HG03039 (cell line): ENCODE data around the gene PDE4D.

Experiments used
- ATAC-seq: cut with Tn5 transposase; IDR thresholded peaks from one replicate; pipeline ENCODE4 v1.9.1; 2021; ENCODE audit warnings: mild to moderate bottlenecking, moderate library complexity; ENCODE audit not compliant: unreplicated experiment

PDE4D gene

DNA sequence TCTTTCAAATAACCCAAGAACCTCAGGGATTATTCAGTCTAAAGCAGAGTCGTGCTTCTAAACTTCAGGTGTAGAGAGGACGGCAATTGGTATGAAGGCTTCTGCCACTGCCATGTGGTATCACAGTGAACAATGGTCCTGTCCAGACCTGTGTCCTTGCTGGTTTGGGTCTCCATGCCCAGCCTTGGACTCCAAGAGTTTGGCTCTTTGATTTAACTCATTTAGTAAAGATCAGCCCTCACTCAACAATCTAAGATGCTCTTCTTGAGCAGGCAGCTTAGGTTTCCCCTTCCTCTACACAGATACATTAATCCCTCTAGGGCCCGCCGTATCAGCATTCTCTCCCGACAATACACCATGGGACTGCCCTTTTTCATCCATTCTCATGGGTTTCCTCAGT lies 792.7 kb downstream of the PDE4D start:
- ATAC-seq: no peak

DNA sequence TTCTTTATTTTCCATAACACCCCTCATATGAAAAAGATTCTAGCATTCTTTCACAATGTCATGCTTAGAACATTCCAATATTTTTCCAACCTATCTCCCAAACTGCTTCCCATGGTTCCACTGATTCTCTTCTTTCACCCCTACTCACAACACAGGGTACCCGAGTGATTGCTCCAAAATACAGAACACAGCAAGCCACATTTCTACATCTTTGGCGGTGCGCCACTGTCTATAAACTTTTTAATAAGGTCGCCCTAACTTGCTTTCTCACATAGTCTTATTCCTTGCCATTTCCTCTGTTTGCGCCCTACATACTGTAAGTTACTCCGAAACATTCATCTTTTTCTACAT lies 793.6 kb downstream of the PDE4D start:
- ATAC-seq: no peak

DNA sequence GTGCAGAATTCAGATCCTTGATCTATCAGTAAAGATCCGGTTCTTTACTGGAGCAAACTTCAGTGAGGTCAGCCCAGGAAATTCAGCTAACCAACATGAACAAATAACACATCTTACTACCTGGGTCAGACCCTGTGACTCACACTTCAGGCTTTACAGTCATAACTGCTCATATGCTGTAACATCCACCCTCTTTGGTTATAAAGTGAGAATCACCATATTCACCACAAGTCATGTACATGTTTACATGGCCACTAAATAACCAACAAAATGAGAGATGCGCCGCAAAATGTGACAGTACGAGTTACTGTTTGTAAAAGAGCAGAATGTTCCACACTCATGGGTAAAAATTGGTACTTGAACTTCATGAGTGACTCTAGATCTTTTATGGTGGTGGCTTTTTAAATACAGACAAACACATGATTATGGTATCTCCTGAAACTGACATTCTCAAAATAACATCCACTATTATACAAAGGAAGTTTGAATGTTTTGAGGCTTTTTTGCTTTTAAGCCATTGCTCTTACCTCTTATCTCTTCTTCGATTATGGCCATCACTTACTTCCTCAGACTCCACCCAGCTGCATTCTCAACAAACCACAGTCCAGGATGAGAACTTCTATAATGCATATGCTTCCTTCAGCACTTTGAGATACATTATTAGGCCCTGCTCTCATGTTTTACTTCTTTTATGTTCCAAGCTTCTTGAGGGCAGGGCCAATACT lies 794.1 kb downstream of the PDE4D start:
- ATAC-seq: peak; percentile 78

DNA sequence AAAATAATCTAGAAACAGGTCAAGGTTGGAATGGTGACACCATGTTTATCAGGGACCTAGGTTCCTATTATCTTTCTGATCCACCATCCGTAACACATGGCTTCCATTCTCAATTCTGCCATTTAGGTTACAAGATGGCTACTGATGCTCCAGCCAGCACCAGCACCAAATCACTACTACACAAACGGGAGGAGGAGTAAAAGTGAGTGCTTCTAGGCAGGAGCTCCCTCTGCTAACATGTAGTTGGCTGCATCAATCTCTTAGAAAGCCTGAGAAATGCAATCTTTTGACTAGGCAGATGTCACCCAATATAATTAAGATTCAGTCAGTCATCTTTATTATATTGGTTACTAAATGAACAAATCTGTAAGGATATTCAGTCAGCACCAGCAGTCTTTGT lies 794.8 kb downstream of the PDE4D start:
- ATAC-seq: no peak

DNA sequence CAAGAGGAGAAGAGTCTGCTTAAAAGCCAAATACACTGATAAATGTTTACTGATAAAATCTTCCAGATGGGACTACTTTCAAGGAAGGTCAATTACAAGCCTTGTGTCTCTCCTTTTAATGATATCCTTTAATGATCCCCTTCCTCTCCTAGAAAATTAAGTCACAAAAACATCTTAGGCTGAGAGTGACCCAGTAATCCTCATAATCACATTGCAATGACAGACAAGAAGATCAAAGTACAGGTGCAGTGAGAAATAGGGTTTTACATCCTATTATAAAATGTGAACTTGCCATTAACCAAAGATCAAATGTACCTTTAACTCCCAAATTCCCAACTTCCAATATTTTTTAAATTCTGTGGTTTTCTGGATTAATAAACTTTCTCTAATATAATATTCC lies 795.8 kb downstream of the PDE4D start:
- ATAC-seq: no peak

DNA sequence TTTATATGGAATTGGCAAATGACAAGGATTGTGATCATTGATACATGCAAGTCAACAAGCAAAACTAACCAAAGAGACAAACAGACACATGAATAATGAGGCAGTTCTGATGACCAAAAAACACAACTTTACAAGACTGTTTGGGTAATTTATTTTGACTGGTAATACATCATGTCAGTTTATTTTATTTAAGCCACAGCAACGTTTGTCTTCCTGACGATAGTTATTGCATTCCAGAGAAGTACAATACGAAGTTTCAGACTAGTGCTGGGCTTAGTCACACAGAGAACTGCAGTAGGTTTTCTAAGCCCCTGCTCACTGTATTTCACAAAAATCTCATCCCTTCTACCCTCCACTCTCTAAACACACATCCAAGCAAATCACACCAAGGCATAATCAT lies 796.4 kb downstream of the PDE4D start:
- ATAC-seq: no peak

DNA sequence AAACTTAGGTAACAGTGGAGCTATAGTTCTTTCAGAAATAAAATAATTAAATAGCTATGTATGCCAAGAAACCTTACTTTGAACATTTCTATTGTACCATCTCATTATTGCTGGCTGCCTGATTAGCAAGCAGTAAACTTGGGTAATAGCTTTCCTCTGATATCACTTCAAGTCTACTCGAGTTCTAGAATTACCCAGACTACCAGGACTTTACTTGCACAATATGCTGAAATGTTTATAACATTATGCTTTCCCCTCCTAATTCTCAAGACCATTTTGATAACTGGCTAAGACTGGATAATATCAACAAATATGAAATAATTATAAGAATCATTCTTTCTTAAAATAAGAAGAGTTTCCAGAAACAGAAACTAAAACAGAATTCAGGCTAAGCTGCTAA lies 798.0 kb downstream of the PDE4D start:
- ATAC-seq: no peak

DNA sequence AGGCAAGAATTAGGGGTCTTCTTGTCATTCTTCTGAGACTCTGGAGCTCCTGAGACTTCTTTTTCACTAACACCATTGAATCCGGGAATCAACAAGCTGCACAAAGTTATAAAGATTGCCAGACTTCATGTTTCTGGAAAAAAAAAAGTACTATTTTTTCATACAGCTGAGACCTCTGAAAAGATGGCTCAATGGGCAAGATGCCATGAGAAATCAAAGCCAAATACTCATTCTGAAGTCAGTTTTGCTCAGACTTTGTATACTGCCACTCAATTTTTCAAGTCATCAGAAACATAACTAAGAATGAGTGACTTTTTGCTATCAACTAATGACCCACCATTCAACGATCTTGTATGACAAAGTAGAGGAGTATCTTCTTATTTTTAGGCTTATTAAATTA lies 798.7 kb downstream of the PDE4D start:
- ATAC-seq: no peak

DNA sequence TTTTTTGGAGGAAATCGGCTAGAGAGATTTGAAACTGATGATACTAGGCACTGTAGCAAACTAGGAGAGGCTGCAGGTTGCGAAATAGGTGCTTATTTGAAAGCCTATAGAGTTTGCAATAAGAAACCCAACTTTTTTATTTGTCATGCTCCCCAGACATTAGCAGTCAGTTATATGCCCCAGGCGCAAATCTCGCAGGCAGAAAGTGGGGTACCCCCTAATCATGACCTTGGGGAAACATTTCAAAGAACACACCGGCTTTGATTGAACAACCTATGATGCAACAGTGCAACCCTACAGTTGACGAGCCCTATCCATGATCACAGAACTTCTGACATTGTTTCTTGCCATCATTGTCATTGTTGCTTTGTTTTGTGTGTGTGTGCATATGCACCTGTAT lies 800.2 kb downstream of the PDE4D start:
- ATAC-seq: no peak

DNA sequence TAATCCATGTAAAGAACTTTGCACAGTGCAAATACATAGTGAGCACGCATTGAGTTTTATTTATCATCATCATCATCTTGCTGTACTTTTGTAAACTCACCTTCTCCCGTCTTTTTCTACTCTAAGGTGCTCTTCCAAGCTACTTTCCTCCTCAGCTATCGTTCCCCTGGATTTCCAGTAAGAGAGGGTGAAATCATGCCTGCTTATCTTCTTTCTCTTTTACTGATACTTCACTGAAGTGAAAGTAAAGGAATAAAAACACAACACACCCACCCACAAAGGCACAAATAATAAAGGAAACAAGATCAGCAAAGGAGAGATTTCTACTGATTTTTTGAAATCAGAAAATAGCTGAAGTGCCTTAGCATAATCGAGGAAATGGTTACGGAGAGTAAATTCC lies 800.8 kb downstream of the PDE4D start:
- ATAC-seq: no peak

DNA sequence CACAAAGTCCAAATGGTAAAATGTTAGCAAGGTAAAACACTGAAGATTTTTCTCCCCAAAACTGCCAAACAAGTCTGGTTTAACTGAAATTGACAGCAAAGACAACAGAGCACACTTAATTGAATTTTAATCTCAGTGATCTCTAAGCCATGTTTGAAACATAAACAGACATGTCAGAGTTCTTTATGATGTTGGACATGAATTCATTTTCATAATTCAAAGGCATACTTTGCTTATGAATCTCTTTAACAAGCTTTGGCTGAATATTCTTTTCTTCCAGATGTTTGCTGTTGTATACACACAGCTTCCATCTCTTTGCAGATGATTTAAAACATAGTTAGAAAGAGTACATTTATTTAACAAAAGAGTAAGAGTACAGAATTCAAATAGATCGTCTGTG lies 801.6 kb downstream of the PDE4D start:
- no peak for ATAC-seq

DNA sequence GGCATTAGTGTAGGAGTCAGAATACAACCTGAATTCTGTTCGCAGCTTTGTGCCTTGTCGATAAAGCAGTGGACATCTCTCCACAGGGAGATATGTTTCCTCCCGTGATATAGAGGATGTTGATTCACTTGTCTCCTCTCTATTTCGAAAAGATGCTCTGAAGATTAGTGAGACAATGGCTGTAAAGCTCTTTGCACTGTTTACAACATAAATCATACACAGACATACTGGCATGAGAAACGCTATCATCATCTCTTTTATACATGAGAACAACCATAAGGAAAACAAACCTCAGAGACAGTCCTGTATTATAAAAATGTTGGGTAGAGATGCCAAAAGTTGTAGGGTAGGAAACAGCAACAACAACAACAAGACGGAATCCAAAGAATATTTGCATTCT lies 803.2 kb downstream of the PDE4D start:
- ATAC-seq: no peak

DNA sequence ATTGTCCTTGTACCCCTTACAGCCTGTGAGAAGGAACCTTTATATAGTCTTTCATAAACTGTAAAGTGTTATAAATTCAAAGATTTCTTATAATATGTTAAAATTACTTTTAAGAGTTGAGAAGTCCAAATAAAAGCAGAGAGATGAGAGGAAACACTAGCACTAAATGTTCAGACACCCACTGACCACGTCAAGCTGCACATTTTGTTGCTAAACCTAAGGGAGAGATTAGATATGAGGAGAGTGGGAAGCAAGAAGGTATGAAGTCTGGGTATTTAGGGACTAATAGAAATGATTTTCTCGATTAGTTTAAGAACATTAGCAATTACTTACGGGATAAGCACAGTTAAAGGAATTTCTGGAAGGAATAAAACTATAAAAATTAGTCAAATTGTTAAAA lies 803.8 kb downstream of the PDE4D start:
- no peak for ATAC-seq

DNA sequence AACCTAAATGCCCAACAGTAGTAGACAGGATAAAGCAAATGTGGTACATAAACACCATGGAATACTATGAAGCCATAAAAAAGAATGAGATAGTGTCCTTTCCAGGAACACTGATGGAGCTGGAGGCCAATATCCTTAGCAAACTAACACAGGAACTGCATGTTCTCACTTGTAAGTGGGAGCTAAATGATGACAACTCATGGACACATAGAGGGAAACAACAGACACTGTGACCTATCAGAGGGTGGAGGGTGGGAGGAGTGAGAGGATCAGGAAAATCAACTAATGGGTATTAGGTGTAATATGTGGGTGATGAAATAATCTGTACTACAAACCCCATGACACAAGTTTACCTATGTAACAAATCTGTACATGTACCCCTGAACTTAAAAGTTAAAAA lies 805.0 kb downstream of the PDE4D start:
- ATAC-seq: no peak

DNA sequence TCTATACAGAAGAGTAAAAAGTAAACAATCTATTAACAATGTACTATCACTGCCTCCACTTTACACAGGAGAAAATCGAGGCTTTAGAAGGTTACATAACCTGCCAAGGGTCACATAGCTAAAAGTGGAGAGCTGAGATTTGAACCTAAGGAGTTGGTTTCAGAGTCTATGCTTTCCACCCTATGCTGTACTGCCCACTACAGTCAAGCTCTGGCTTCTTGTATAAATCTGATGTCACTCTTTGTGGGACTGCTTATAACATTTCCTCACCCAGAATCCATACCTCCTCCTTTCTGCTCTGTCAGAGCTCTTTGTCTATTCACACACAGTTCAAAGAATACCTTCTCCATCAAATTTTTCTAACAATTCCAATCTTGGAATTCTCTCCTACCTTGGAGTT lies 807.5 kb downstream of the PDE4D start:
- no peak for ATAC-seq

DNA sequence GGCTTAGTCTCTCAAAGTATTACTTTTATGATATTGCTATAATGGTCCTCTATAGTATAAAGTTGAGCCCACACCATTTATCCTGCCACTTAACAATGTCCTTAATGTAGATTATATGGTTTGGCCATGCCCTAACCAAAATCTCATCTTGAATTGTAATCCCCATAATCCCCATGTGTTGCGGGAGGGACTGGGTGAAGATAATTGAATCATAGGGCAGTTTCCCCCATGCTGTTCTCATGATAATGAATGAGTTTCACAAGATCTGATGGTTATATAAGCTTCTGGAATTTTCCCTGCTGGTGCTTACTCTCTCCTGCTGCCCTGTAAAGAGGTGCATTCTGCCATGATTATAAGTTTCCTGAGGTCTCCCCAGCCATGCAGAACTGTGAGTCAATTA lies 811.8 kb downstream of the PDE4D start:
- no peak for ATAC-seq

DNA sequence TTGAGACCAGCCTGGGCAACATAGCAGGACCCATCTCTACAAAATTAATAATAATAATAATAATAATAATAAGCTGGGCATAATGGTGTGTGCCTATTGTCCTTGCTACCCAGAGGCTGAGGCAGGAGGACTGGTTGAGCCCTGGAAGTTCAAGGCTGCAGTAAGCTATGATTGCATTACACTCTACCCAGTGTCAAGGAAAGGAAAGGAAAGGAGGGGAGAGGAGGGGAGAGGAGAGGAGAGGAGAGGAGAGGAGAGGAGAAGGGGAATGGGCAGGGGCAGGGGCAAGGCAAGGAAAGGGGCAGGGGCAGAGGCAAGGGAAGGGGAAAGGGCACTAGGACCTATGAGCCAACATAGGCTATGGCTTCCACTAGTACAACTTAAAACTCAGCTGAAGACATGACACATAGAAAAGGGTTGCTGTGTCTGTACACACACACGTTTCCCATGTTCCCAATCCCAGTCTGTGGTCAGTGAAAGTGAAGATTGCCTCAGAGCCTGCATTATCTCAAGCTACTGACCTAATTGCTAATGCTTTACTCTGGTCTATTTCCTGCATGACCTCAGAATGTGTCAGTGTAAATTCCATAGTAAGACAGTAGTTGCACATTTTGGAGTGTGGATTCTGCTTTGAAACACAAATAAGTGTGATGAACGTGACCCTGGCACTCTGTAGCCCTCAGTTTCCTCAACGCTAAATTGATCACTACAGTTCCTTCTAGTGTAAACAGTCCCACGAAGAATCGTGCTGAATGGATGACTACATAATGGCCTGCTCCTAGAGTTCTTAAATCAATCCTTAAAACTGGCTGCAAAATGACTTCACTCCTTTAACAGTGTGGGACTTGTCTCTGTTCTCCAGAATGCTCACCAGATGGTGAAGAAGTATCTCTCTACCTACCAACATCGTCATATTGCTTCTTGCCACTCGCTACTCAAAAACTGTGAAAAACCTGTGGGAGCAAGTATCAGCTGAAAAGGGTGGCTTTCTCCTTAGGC lies 813.6 kb downstream of the PDE4D start:
- no peak for ATAC-seq

DNA sequence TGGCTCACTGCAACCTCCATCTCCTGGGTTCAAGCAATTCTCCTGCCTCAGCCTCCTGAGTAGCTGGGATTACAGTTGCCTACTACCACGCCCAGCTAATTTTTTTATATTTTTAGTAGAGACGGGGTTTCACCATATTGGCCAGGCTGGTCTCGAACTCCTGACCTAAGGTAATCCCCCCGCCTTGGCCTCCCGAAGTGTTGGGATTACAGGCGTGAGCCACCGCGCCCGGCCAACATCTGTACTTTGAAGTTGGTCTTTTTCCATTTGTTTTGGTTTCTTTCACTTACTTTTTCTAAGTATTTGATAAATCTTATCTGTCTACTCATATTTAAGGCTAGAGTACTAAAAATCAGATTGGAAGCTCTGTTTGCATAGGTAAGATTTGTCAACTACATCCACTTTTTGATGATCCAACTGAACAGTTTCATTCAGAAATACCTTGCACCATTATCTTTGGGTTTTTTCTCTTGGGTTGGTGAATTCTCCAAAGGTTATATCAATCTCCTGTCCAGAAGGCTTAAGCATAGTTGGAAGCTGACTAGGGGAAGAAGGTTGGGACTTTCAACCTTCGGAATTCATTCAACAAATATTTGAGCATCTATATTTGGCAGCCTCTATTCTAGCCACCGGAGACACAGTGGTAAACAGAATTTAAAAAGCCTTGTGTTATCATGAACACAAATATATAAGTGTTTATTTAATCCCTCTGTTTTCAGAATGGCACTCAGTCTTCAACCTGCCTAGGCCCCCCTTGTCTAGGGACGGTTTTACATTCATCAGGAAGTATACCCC lies 821.6 kb downstream of the PDE4D start:
- no peak for ATAC-seq

DNA sequence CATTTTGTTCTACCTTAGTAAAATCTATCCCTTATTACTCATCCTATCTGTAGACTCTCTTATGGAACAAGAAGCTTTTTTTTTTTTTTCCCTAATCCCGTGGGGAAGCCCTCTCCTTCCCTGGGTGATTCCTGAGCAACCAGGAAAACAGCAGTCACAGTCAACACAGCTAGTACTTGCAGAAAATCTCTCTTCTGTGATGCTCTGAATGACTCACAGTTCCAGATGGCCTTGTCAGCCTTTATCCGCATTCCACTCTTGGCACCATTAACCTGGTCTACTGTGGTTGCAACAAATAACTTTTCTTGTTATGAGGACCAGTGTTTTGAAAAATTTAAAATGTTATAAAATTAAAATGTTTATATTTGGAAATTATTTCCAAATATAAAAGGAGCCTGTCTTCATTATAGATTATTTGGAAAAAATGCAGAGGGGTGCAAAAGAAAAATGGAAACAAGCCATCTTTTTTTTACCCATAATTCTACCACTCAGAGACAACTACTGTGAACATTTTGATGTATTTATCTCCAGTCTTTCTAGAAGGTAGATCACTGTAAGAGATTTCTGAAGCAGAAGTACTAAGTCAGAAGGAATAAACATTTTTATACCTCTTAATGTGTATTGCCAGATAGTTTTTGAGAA lies 824.0 kb downstream of the PDE4D start:
- no peak for ATAC-seq

DNA sequence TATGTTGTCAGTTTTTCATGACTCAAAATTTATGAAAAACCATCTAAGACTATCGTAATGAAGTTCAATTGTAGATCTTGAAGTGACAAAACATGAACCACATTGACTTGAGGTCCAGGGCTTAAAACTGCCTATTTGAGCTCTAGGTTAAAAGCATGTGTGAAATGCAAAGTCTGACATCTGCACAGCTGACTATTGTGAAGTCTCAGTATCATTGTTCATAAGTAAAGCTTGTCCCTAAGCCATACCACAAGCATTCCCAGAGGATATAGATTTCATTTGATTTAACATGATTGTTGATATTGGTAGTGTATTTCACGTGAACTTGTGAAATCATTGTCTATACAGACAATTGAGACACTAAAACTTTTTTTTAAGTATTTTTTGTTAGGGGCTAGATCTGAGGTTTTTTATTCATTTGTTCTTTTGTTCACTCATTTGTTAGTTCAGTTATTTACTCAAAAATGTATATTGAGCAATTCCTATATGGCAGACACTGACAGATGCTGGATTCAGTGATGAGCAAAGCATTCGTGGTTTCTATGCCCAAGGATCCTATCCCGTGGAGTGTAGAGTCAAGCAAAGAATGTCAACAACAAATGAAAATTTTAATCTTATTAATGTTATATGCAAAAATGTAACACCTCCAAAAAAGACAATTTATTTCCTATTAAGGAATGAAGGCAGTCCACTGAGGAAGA lies 825.4 kb downstream of the PDE4D start:
- ATAC-seq: no peak
